Heart right ventricle (tissue), 16 donors: ENCODE results near the gene SLC30A7. TPM values are rescaled to one million over a fixed set of nuclear protein-coding genes. Genes with fewer than 3 reads are reported as not detected.

Experiments
- ATAC-seq, 8 donors: fragments of 200-7000 bp; cut with Tn5 transposase; one replicate each; pipeline ENCODE4 v1.9.1; 2020; ENCODE audit warnings: mild to moderate bottlenecking in 8 of 8, moderate library complexity in 8 of 8, moderate number of reproducible peaks in 1 of 8
- DNase-seq, 2 donors: peaks; one replicate each; pipeline ENCODE4 v3.0.0-alpha.2; 2020
- H3K27ac ChIP-seq, 10 donors: fragments of 200-600 bp; sonication (generic) in 2 of 10; one replicate each; pipeline versions ENCODE4 v1.5.0 to v1.8.0; 2020 to 2022; ENCODE audit warnings: mild to moderate bottlenecking in 3 of 10
- H3K27me3 ChIP-seq, 7 donors: fragments of 200-600 bp; one replicate each; pipeline ENCODE4 v1.8.0; 2021 to 2022; ENCODE audit warnings: mild to moderate bottlenecking in 2 of 7
- H3K36me3 ChIP-seq, 9 donors: fragments of 200-600 bp; sonication (generic) in 1 of 9; one replicate each; pipeline versions ENCODE4 v1.5.0 to v1.8.0; 2020 to 2022; ENCODE audit warnings: mild to moderate bottlenecking in 2 of 9
- H3K4me1 ChIP-seq, 9 donors: fragments of 200-600 bp; sonication (generic) in 1 of 9; one replicate each; pipeline versions ENCODE4 v1.5.0 to v1.8.0; 2020 to 2022; ENCODE audit warnings: mild to moderate bottlenecking in 4 of 9
- H3K4me3 ChIP-seq, 10 donors: fragments of 200-600 bp; sonication (generic) in 2 of 10; one replicate each; pipeline versions ENCODE4 v1.5.0 to v1.8.0; 2020 to 2022; ENCODE audit warnings: mild to moderate bottlenecking in 7 of 10, moderate library complexity in 2 of 10
- H3K9me3 ChIP-seq, 11 donors: fragments of 200-600 bp in 10 of 11; sonication (generic) in 2 of 11; one replicate each; pipeline versions ENCODE4 v1.5.0 to v1.8.0; 2013 to 2022; ENCODE audit warnings: mild to moderate bottlenecking in 2 of 11, control low read depth in 1 of 11, moderate library complexity in 1 of 11
- WGBS, 2 donors: extraction: QIAGEN DNeasy Blood & Tissue Kit; methylation state at CpG; one replicate each; pipeline ENCODE4 v1.1.7; 2013; ENCODE audit warnings: inconsistent platforms in 1 of 2; 5-methylcytosine and 5-hydroxymethylcytosine counted together
- intact Hi-C, 10 donors: fragments of 100-400 bp; cut with DNase I; formaldehyde crosslinking; loops; one replicate each; pipeline versions ENCODE4 v1.11.1 to v1.14.2; 2022
- polyA plus RNA-seq, 2 donors: library from polyadenylated mRNA; stranded (reverse); fragments of 200-250 nt; gene quantifications; one replicate each; pipeline ENCODE4 v1.2.3, GENCODE V29; 2013
- total RNA-seq, 10 donors: library from RNA; stranded (reverse); fragmentation: NEBNext Ultra II Directional in 3 of 10; extraction: Animal tissue kit (Norgen Biotek cat#: 25700) in 3 of 10; gene quantifications; one replicate each; pipeline versions ENCODE4 v1.2.1 to v1.2.4, GENCODE V29; 2021 to 2023
- TF ChIP-seq, protein P1 (sequence below), 9 donors: fragments of 200-600 bp; sonication (generic) in 2 of 9; IDR thresholded peaks; one replicate each; pipeline versions ENCODE4 v1.5.0 to v1.8.0; 2021 to 2022; ENCODE audit warnings: antibody characterized with exemption in 9 of 9, mild to moderate bottlenecking in 5 of 9, moderate library complexity in 1 of 9
- donor health status: Arrhythmogenic right ventricular cardiomyopathy.
- donor health status: ischemic (EF 13 %, LVEDD 7.1; RV severe dilation, severe dysfunction).
- donor health status: healthy with polysubstance abuse.
- donor health status: DM: no; HTN: yes; CAD: no.
- donor health status: DM: no; HTN: no; CAD: no.
- donor health status: ischemic (EF 25% LVEDD 6.9; RV normal size, moderate dysfunction).
- donor health status: ischemic (EF 25% LVEDD 5.7; RV mildly dilated, moderate dysfunction).
- donor health status: healthy.
- donor health status: DM: yes; HTN: yes; CAD: no.
- donor health status: Ischemic cardiomyopathy.
- donor health status: ischemic (EF 35%, LVEDD 5.7; RV mildly dilated, moderate dysfunction).
- donor health status: nonischemic (EF 11% LVEDD 7.7; RV severe dilation, severe dysfunction).
- donor health status: DM: yes; HTN: yes; CAD: no.
- donor health status: PGD.
- donor health status: ischemic (EF 29% LVEDD 5.4; RV normal size, mild dysfunction).
- donor health status: nonischemic (EF 23%, LVEDD 6.1; RV moderate dilation, normal function).

The SLC30A7 gene
- total and polyA plus RNA-seq, 12 donors, result 1.7 to 16.2 (median 5.7) TPM

DNA sequence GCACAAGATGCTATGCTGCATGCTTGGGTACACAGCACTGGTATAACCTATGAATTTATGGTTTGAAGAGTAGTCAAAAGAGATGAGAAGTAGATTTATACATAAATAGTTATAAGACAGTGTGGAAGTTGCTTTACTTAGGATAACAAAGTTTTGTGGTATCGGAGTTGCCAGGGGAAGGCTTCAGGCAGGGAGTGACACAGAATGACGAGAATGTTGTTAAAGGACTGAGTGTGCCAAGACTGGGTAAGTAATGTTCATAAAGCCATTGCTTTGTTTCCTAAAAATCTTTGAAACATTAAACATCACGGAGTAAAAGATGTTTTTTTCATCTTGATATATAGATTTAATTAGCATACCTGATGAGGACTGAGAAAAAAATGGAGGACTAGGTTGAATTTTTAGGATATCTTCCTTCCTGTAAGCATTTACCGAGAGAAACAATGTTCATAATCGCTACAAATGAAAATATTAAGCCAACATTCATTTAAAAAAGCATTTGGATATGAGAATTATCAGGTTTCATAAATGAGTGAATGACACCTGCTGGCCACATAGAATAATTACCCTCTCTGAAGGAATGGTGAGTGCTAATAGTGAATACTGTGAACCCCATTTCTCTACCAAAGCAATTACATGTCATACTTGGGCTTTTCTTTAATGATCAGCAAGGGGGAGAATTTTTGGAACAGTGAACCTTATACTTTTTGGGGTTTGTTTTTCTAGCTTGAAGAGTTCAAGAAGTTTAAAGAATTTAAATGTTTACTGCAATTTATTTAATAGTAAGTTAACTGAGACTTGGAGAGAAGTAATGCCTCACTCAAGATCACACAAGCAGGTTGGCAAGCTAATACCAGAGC, 29.6 kb upstream of the SLC30A7 start:
- peaks cover 0 to 11% (median 0%) of the 10 kb centered on the region in 9 donors for H3K4me1 ChIP-seq
- H3K36me3 ChIP-seq, result no peaks in the 10 kb centered on the region
- intact Hi-C loops, result loop anchor here (2.0 to 10.0 kb wide), 12 partner anchors 31 to 1061 kb away; no protein-coding TSS in a partner anchor
- TF ChIP-seq, protein P1, sequence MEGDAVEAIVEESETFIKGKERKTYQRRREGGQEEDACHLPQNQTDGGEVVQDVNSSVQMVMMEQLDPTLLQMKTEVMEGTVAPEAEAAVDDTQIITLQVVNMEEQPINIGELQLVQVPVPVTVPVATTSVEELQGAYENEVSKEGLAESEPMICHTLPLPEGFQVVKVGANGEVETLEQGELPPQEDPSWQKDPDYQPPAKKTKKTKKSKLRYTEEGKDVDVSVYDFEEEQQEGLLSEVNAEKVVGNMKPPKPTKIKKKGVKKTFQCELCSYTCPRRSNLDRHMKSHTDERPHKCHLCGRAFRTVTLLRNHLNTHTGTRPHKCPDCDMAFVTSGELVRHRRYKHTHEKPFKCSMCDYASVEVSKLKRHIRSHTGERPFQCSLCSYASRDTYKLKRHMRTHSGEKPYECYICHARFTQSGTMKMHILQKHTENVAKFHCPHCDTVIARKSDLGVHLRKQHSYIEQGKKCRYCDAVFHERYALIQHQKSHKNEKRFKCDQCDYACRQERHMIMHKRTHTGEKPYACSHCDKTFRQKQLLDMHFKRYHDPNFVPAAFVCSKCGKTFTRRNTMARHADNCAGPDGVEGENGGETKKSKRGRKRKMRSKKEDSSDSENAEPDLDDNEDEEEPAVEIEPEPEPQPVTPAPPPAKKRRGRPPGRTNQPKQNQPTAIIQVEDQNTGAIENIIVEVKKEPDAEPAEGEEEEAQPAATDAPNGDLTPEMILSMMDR (IDR thresholded peaks at IDR 0.05), result peak; percentile 45 to 78 (median 71)
- no peaks in the 10 kb centered on the region for H3K27me3 ChIP-seq
- no peak overlapping the region for H3K27ac ChIP-seq
- DNase-seq (no peak), ATAC-seq (peak in 7 of 8 donors; percentile 57 to 75 (median 69))
- peak overlapping the region in 1 of 10 donors; percentile 10 for H3K4me3 ChIP-seq
- WGBS, 2 donors, result 21 to 31% methylated on average over 5 of the region's 5 CpGs
- no peaks in the 10 kb centered on the region for H3K9me3 ChIP-seq

DNA sequence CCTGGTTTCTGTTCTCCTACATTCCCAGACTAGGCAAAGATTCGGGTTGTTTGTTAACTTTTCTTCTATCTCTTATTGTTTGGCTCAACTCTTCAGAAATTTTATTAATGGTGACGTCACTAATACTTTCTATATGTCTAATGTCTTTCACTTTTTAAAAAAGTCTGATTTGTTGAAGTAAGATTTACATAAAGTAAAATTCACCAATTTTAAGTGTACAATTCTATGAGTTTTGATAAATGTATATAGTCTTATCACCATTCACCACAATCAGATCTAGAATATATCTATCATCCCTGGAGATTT, 29.0 kb upstream of the SLC30A7 start:
- H3K27ac ChIP-seq, result no peak overlapping the region
- H3K9me3 ChIP-seq, result no peaks in the 10 kb centered on the region
- TF ChIP-seq, protein P1 (IDR thresholded peaks at IDR 0.05), result no peak
- ATAC-seq, result no peak
- H3K4me3 ChIP-seq, result no peak overlapping the region
- WGBS, 2 donors, result 66 to 81% methylated on average over 2 of the region's 2 CpGs
- intact Hi-C loops, result loop anchor here (1.0 to 10.0 kb wide), 13 partner anchors 32 to 1062 kb away; no protein-coding TSS in a partner anchor
- no peak for DNase-seq
- H3K27me3 ChIP-seq, result no peaks in the 10 kb centered on the region
- H3K36me3 ChIP-seq, result no peaks in the 10 kb centered on the region
- H3K4me1 ChIP-seq, result peaks cover 0 to 11% (median 0%) of the 10 kb centered on the region in 9 donors

DNA sequence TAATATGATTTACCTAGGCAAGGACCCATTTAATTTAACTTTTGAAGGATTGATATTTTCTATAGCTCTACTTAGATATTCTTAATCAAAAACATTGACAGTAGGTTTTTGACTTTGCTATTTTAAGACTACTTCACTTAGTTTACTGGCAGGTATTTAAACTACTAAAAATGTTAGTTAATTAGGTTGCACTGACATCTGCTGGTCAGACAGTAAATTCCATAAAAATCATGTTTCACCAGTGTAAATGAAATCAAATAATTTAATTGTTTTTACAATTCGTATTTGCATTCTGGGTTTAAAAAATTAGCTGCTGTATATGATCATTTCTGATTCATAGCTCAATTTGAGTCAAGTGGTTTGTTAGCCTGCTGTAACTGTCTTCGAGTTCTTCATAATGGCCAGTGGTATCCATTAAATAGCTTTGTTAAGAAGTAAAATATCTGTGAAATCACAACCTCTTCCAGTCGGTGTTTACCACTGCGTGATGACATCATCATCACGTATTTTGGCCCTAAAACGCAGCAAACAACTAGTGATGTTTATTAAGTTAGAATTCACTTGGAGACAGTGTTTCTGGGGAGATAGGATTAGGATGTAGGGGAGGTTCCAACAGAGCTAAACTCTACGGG, 27.4 kb upstream of the SLC30A7 start:
- no peak overlapping the region for H3K27ac ChIP-seq
- H3K36me3 ChIP-seq, result peaks cover 0 to 3% (median 0%) of the 10 kb centered on the region in 9 donors
- no peak for DNase-seq
- TF ChIP-seq, protein P1 (IDR thresholded peaks at IDR 0.05), result peak; percentile 53 to 87 (median 75)
- H3K9me3 ChIP-seq, result no peaks in the 10 kb centered on the region
- peaks cover 0 to 11% (median 0%) of the 10 kb centered on the region in 9 donors for H3K4me1 ChIP-seq
- peak in 1 of 8 donors; percentile 45 for ATAC-seq
- WGBS, 2 donors, result 11 to 14% methylated on average over 7 of the region's 7 CpGs
- intact Hi-C loops, result loop anchor here in 9 of 10 donors (1.0 to 10.0 kb wide), 10 partner anchors 144 to 1064 kb away; no protein-coding TSS in a partner anchor
- H3K4me3 ChIP-seq, result no peak overlapping the region
- H3K27me3 ChIP-seq, result no peaks in the 10 kb centered on the region

DNA sequence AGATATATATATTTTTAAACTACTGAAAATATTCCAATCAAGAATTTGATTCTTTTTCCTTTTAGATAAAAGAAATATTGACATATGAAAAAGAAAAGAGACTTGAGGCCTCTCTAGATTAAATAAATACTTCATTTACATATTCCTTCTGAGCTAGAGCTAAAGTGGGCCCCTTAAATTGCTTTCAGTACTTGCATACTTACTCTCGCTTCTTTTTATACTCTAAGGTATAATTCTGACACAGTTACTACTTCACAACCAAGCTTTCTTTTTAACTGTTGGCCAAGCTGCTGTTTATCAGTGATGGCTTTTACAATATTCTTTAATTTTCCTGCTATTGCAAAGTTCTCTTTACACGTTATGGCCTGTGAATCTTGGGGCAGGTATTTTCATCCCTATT, 25.9 kb upstream of the SLC30A7 start:
- Histone ChIP-seq H3K4me1 (peaks cover 0 to 11% (median 0%) of the 10 kb centered on the region in 9 donors), H3K27ac (no peak overlapping the region), H3K4me3 (no peak overlapping the region), H3K36me3 (peaks cover 0 to 9% (median 0%) of the 10 kb centered on the region in 9 donors), H3K27me3 (no peaks in the 10 kb centered on the region), H3K9me3 (no peaks in the 10 kb centered on the region)
- ATAC-seq, result no peak
- no peak for DNase-seq
- 87 to 90% methylated on average over 2 of the region's 2 CpGs for WGBS, 2 donors
- TF ChIP-seq, protein P1 (IDR thresholded peaks at IDR 0.05), result no peak
- intact Hi-C loops, result loop anchor here in 9 of 10 donors (2.0 to 10.0 kb wide), 11 partner anchors 145 to 1695 kb away; no protein-coding TSS in a partner anchor
